AG09309 (cell line): ENCODE data around the gene ADGRB3.

Source experiments
- DNase-seq: peaks from one replicate; pipeline ENCODE4 v3.0.0-alpha.2; 2010; ENCODE audit warnings: low read depth
- H3K4me3 ChIP-seq: 2 replicates; pipeline ENCODE4 v1.5.1; 2011; ENCODE audit warnings: mild to moderate bottlenecking, low read depth, low read length, moderate library complexity; ENCODE audit not compliant: control insufficient read depth
- CTCF ChIP-seq: IDR thresholded peaks from 2 replicates; pipeline ENCODE4 v1.5.1; 2011; ENCODE audit warnings: mild to moderate bottlenecking, low read depth, low read length, inconsistent platforms; ENCODE audit not compliant: insufficient read depth, control insufficient read depth; ENCODE audit errors: missing control alignments

The ADGRB3 gene

GRCh38 chr6:68704485-68704884 is 69.4 kb downstream of the ADGRB3 start:
- TF ChIP-seq CTCF: no peak
- no peak overlapping the region for H3K4me3 ChIP-seq
- no peak for DNase-seq

GRCh38 chr6:68709091-68709490 is 74.0 kb downstream of the ADGRB3 start:
- no peak overlapping the region for H3K4me3 ChIP-seq
- no peak for TF ChIP-seq CTCF
- no peak for DNase-seq

- H3K4me3 ChIP-seq: no peak overlapping the region
- no peak for TF ChIP-seq CTCF
Measured at GRCh38 chr6:68709882-68710281, 74.8 kb downstream of the ADGRB3 start.

GRCh38 chr6:68710496-68710895 is 75.4 kb downstream of the ADGRB3 start:
- TF ChIP-seq CTCF: no peak
- DNase-seq: no peak

More at GRCh38 chr6:68709882-68710281, 74.8 kb downstream of the ADGRB3 start:
- no peak for DNase-seq

GRCh38 chr6:68710916-68711315 is 75.8 kb downstream of the ADGRB3 start:
- no peak overlapping the region for H3K4me3 ChIP-seq
- no peak for TF ChIP-seq CTCF
- DNase-seq: no peak

More at GRCh38 chr6:68710496-68710895, 75.4 kb downstream of the ADGRB3 start:
- no peak overlapping the region for H3K4me3 ChIP-seq

- DNase-seq: no peak
- TF ChIP-seq CTCF: no peak
Measured at GRCh38 chr6:68711386-68712000, 76.4 kb downstream of the ADGRB3 start.

More at GRCh38 chr6:68711386-68712000, 76.4 kb downstream of the ADGRB3 start:
- no peak overlapping the region for H3K4me3 ChIP-seq
